RWPE1 (cell line): ENCODE data around the gene PVRIG.
"Not testable (repeated sequence)": the region's sequence is repeated elsewhere in the genome, so short reads cannot be mapped to it uniquely, and the experiment has no call there.

Experiments used
- CTCF ChIA-PET: fragments of 350-600 bp; sonication (Branson Sonifier 250); formaldehyde crosslinking; extraction: SDS; loops from one replicate; lab custom pipeline; 2021; lab: Yijun Ruan, JAX
- POLR2A ChIA-PET: fragments of 400-600 bp; formaldehyde crosslinking; extraction: SDS; loops from one replicate; lab custom pipeline; 2020; ENCODE audit warnings: antibody characterized with exemption; ENCODE audit not compliant: low non-redundant PET; lab: Yijun Ruan, JAX
- DNase-seq: peaks from one replicate; pipeline ENCODE4 v3.0.0; 2012; ENCODE audit warnings: low spot score
- H3K27ac ChIP-seq: fragments of 450-650 bp; 2 replicates; pipeline ENCODE4 v1.5.1; 2017
- TF ChIP-seq, protein P1 (sequence below): fragments of 450-650 bp; conservative IDR thresholded peaks from 2 replicates; pipeline ENCODE4 v1.5.1; 2017; ENCODE audit warnings: low read depth, mild to moderate bottlenecking

Gene PVRIG

DNA sequence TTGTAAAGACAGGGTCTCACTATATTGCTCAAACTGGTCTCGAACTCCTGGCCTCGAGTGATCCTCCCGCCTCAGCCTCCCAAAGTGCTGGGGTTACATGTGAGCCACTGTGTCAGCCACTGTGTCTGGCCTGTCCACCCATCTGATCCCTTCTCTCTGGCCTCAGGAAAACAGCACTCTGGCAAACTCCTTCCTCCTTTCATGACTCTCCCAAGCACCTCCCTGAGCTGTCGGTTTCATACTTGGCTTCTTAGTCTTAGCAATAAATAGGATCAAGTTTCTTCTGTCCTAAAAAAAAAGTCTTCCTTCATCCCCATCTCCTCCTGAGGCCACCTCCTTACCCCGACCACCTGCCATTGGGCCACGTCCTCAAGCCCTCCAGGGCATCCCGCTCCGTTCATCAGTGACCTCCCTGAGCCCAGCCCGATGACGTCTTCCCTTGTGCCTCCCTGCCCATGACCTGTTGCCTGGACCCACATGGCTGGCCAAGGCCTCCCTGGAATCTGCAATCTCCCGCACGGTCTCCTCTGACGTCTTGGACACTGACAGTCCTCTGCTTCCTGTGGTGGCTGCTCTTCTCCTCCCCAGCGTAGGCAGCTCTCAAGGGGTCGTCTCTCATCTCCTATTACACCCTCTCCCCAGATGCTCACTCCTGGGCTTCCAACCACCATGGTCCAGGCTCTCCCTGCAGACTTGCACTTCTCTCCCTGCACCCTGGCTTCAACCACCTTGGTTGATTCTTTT is 26.5 kb downstream of the PVRIG start:
- CTCF ChIA-PET = not testable (repeated sequence)

DNA sequence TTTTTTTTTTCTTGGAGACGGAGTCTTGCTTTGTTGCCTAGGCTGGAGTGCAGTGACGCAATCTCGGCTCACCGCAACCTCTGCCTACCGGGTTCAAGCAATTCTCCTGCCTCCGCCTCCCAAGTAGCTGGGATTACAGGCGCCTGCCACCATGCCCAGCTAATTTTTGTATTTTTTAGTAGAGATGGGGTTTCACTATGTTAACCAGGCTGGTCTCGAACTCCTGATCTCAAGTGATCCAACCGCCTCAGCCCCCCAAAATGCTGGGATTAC is 27.1 kb downstream of the PVRIG start:
- POLR2A ChIA-PET = interaction anchor here (0.6 kb wide), 1 partner anchor 144 kb away, joined by 4 read pairs; no protein-coding TSS in a partner anchor
- CTCF ChIA-PET, DNase-seq: not testable (repeated sequence)
- H3K27ac ChIP-seq = peak overlapping the region; percentile 74

More for the DNA sequence above, 26.5 kb downstream of the PVRIG start:
- DNase-seq, POLR2A ChIA-PET: not testable (repeated sequence)
- H3K27ac ChIP-seq = peak overlapping the region; percentile 35

DNA sequence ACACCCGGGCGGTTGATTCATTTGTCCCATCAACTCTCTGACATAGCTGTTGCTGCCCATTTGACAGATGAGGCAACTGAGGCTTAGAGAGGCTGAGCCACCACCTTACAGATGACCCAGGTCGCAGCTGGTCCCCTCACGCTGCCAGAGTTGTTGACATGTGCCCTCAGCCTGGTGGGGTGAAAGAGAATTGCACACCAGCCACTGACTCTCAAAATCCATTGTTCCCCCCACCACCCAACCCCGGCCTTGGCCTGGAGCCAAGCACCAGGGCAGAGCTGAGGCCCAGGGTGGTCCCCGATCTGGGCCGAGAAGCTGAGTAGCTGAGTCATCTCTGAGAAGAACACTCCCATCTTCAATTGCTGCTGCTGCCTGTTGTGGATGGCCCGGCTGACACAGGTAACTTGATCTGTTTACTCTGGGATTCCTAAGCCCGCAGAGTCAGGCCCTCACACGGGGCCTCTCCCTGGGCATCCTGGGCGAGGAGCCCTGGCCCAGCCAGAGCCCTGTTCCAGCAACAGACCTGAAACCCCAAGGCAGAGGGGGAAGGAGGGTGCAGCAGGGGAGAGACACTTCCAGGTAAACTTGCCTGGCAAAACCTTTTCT is 27.5 kb downstream of the PVRIG start:
- DNase-seq = peak; percentile 95
- TF ChIP-seq, protein P1, sequence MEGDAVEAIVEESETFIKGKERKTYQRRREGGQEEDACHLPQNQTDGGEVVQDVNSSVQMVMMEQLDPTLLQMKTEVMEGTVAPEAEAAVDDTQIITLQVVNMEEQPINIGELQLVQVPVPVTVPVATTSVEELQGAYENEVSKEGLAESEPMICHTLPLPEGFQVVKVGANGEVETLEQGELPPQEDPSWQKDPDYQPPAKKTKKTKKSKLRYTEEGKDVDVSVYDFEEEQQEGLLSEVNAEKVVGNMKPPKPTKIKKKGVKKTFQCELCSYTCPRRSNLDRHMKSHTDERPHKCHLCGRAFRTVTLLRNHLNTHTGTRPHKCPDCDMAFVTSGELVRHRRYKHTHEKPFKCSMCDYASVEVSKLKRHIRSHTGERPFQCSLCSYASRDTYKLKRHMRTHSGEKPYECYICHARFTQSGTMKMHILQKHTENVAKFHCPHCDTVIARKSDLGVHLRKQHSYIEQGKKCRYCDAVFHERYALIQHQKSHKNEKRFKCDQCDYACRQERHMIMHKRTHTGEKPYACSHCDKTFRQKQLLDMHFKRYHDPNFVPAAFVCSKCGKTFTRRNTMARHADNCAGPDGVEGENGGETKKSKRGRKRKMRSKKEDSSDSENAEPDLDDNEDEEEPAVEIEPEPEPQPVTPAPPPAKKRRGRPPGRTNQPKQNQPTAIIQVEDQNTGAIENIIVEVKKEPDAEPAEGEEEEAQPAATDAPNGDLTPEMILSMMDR = no peak
- POLR2A ChIA-PET = interaction anchor here (0.6 kb wide), 1 partner anchor 145 kb away, joined by 4 read pairs; no protein-coding TSS in a partner anchor
- H3K27ac ChIP-seq = peak overlapping the region; percentile 74
- CTCF ChIA-PET = no interaction called here

DNA sequence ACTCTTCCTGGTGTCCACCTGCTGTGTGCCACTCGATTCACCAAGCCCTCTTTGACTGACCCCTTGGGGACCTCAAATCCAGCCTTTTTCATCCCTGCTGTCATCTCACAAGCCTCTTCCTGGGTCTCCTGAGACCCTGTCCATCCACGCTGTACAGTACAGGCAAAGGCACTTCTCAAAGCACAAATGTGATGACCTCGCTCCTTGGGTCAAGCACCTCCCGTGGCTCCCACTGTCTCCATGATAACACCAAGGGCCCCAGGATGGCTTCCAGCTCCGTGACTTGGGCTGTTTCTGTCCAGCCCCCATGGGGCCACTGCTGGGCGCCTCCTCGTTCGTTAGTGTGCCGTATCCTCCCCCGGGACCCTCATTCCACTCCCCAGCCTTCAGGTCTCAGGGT is 28.7 kb downstream of the PVRIG start:
- TF ChIP-seq, protein P1 = no peak
- H3K27ac ChIP-seq = peak overlapping the region; percentile 74
- no peak for DNase-seq
- ChIA-PET CTCF (interaction anchor here (0.6 kb wide), 1 partner anchor 335 kb away, joined by 3 read pairs; no protein-coding TSS in a partner anchor), POLR2A (no interaction called here)

DNA sequence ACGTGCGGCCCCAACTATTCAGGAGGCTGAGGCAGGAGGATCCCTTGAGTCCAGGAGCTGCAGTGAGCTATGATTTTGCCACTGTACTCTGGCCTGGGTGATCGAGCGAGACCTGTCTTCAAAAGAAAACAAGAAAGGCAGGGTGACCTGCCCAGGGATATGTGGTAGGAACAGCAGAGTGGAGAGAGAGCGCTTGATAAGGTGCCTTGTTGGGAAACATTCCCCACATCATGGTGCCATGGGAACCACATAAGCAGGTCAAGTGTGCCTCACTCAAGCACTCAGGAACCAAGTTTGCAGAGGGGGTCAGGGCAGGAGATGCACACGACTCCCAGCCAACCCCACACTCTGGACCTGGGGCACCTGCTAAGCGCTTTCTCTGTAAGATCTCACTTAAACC is 37.3 kb downstream of the PVRIG start:
- ChIA-PET POLR2A (no interaction called here), CTCF (no interaction called here)
- H3K27ac ChIP-seq = no peak overlapping the region
- TF ChIP-seq, protein P1 = no peak
- DNase-seq = no peak

DNA sequence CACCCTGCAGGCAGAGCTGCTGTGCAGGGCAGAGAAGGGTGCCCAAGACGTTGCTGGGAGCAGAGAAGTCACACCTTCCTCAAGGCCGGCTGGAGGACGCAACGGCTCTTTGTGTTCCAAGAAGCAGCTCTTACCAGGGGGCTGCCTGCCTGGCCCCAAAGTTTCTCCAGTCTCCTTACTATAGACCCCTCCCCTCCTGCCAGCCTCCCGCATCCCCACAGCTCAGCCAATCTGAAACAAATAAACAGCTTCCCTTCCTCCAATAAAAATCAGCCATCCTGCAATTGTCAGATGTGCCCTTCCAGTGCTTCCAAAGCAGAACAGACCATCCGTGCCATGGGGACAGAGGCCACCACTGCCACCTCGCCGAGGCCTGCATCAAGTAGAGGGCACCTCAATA is 40.2 kb downstream of the PVRIG start:
- H3K27ac ChIP-seq, POLR2A ChIA-PET, CTCF ChIA-PET, DNase-seq: not testable (repeated sequence)

DNA sequence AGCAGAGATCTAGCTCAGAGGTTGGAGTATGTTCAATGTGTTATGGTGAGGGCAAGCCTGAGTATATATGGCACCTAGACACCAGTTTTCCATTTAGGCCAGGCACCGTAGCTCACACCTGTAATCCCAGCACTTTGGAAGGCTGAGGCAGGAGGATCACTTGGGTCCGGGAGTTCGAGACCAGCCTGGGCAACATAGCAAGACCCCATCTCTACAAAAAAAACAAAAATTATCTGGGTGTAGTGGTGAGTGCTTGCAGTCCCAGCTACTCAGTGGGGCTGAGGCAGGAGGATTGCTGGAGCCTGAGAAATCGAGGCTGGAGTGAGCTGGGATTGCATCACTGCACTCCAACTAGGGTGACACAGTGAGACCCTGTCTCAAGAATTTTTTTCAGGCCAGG is 43.1 kb downstream of the PVRIG start:
- H3K27ac ChIP-seq = not testable (repeated sequence)

DNA sequence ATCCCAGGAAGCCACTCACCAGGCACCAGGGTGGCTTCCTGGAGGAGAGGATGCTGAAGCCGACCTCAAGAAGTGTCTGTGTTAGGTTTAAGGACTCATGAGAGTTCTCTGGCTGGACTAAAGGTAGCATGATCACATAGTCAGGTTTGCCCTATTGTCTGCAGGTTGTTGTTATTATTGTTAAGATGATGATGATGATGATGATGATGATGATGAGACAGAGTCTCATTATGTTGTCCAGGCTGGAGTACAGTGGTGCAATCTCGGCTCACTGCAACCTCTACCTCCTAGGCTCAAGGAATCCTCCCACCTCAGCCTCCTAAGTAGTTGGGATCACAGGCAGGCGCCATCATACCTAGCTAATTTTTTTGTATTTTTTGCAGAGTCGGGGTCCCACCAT is 44.5 kb downstream of the PVRIG start:
- H3K27ac ChIP-seq, POLR2A ChIA-PET, CTCF ChIA-PET, DNase-seq: not testable (repeated sequence)

More for the DNA sequence above, 43.1 kb downstream of the PVRIG start:
- CTCF ChIA-PET = interaction anchor here (0.6 to 0.7 kb wide), 2 partner anchors 284 to 730 kb away, joined by 3 read pairs; no protein-coding TSS in a partner anchor
- POLR2A ChIA-PET = interaction anchor here (0.7 kb wide), 2 partner anchors 8 to 102 kb away, joined by 5 to 11 read pairs; no protein-coding TSS in a partner anchor
- not testable (repeated sequence) for DNase-seq

DNA sequence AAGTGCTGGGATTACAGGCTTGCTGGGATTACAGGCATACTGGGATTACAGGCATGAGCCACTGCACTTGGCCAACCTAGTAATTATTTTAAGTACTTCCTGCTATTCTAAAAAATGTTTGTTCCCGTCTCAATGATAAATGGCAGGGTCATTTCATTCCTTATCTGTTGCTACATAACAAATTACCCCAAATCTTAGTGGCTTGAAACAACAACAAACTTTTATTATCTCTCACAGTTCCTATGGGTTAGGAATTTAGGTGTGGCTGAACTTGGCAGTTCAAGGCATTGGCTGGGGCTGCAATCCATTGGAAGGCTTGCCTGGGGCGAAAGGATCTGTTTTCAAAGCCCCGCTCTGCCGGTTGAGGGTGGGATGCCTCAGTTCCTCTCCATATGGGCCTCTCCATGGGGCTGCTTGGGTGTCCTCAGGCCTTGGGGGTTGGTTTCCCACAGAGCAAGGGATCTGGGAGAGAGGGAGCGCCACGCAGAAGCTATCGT is 45.0 kb downstream of the PVRIG start:
- H3K27ac ChIP-seq, DNase-seq, POLR2A ChIA-PET: not testable (repeated sequence)
- CTCF ChIA-PET = interaction anchor here (0.6 kb wide), 1 partner anchor 173 kb away, joined by 3 read pairs; no protein-coding TSS in a partner anchor

DNA sequence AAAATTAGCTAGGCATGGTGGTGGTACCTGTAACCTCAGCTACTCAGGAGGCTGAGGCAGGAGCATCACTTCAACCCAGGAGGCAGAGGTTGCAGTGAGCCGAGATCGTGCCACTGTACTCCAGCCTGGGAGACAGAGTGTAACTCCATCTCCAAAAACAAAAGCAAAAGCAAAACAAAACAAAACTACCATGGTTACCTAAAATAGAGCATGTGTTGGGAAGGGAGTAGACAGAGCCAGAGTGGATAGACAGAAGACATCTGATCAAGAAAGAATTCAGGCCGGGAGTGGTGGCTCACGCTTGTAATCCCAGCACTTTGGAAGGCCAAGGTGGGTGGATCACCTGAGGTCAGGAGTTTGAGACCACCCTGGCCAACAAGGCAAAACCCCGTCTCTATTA is 46.1 kb downstream of the PVRIG start:
- POLR2A ChIA-PET, CTCF ChIA-PET, H3K27ac ChIP-seq, DNase-seq: not testable (repeated sequence)
